Esophagus mucosa (tissue), 1 donor: ENCODE data around the gene PSMD1. TPM values are rescaled to one million over a fixed set of nuclear protein-coding genes. Genes with fewer than 3 reads are reported as not detected.
"Not testable (repeated sequence)": the region's sequence is repeated elsewhere in the genome, so short reads cannot be mapped to it uniquely, and the experiment has no call there.

Source experiments
- ATAC-seq: fragments of 200-7000 bp; cut with Tn5 transposase; one replicate; pipeline ENCODE4 v1.9.1; 2020
- total RNA-seq: library from RNA; stranded (reverse); gene quantifications from one replicate; pipeline ENCODE4 v1.2.4, GENCODE V29; 2023
- donor health status: DM: yes; HTN: yes; CAD: no.

PSMD1 gene
- 84.0 TPM for total RNA-seq

DNA sequence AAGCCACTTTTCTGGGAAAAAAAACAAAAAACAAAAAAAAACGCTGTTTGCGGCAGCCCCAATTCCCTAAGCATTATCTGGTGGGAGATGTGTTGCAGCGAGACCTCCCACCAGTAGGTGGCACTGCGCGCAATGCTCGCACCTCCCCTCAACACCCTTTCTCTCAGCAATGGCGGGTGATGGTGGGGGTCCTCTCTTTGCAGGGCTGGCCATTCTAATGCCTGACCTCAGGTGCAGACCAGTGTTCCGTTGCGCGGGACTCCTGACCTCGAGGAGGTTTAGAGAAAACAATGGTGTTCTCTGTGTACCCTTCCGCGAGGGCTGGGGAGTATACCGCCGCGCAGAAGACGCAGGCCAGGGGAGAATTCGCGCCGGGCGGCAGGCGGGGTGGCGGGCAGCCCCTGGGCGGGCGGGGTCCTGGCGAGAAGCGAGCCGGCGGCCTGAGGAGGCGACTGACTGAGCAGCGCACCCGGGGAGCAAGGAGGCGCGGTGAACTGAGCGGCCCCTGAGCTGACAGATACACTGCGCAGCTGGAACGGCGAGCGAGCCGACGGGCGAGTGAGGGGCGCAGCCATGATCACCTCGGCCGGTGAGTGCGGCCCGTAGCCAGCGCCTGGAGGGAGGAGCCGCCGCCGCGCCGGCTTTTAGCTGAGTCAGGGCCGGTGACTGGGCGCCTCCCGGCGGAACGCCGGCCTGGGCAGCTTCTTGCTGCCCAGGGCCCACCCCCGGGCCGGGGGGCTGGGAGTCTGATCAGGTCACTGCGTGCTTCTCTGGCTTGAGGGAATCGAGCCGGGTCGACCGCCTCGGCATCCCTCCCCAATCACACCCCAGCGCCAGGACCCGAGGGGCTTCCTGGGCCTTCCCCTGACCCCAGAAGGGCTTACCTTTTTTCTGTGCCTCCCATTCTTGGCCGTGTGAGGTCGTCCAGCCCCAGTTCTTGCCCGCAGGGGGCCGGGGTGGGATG is at the start of gene PSMD1:
TSS of gene PSMD1 (plus strand) at position 415 of the 964 bp plus-strand sequence. CDS start at position 574, 159 bp downstream.
- peak; percentile 94 for ATAC-seq

DNA sequence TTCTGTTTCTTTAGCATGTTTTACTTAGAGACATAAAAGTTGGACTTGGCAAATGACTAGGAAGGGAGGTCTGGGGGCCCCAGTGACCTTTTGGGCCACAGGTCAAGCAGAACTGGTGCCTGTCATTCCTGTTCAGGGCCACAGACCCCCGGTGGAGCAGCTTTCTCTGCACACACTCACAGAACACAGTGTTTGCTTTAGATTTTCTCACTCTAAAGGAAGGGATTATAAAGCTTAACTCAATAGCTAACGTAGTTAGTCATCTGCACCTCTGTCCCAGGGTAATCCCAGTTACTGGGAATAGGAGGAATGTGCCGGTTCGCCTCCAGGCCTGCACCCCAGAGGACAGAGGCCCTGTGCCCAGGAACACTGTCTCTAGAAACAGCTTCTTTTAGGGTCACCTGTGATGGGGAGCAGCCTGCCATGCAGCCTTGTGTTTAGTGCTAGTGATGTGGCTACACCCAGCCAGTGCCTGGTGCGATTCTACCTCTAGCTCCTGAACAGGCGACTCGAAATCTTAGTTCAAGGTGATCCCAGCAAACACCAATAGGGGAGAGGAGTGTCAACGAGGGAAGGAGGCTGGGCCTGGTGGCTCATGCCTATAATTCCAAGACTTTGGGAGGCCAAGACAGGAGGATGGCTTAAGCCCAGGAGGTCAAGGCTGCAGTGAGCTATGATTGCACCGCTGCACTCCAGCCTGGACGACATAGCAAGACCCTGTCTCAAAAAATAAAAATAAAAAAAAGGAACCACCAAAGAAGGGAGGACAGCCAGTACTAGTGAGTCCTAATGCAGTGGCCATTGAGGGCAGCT is 49.2 kb upstream of the PSMD1 start:
- ATAC-seq, result peak; percentile 88

DNA sequence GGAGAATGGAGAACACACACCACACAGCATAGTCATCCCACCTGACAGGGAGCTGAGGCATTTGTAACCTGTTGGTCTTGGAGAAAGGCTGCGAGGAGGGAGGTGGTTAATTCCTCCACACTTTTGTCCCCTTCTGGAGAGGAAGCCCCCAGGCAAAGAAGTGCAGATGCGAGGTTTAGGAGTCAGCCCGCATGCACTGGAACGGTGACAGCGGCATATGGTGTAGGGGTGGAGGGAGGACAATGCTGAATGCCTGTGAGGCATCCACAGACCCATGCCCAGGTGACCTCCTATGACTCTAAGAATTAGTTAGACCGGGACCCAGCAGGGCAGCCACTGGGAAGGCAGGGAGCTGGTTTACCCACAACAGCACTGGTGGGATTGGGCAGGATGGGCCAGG is 48.5 kb upstream of the PSMD1 start:
- no peak for ATAC-seq

DNA sequence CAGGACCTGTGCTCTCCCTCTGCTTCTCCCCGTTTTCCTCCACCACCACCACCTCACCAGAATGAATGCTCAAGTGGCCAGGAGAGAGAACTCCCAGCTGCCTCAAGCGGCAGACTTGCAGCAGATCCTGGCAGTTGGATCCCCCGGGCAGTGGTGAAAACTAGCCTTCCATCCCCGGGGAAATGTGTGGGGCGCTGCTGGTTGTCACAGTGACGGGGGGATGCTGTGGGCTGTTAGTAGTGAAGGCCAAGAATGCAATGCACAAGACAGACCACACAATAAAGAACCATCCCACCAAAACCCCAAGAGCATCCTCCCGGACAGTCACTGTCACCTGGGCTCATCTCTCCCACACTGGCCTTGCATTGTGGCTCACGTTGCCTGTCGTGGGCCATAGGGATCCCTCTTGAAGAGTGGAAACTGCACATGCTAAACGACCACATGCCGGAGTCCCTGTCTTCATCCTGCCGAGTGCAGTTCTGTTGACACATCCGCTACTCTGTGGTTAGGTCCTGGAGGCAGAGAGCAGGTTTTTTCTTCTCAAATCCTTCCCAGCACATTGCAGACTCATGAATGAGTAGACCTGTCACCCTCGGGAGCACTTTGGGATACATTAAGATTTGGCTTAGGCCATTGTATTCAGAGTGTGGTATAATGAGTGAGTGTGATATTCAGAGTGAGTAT is 47.3 kb upstream of the PSMD1 start:
- no peak for ATAC-seq

DNA sequence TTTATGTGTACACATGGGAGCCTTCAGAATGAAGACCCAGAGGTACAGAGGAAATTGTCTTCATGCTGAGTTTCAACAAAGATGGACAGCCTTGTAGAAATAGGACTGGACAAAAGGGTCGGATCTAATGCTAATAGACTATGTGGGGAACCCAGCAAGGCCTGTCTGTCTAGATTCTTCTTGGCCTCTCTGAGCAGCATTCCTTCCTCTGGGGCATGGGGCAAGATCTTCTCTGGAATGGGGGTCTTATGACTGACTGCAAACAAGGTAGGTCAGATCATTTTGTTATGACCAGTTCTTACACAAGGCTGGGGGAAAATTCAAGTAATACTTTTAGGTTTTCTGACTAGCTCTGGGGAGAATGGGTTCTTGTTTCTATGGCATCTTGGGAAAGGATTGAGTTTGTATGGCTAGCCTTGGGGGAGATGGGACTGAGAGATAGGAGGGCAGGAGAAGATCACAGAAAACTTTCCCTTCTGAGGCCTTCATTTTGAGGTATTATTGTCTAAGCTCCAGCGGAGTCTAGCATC is 46.4 kb upstream of the PSMD1 start:
- ATAC-seq, result no peak

DNA sequence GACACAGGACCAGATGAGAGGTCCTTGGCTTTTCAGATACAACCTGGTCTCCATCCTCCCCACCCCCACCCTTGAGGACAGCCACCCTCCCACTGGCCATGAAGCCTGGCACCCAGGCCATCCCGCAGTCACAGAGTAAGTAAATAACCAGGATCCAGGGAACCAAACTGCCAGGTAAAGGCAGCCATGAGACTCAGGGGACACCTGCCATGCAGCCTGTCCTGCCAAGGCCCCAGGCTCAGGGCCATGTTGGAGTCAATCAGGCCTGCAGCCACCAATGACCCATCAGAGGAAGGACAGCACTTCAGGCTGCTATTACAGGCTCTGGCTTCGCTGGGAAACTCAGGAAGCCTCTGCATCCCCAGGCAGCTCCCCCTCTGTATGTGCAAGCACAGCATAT is 45.1 kb upstream of the PSMD1 start:
- ATAC-seq, result no peak

DNA sequence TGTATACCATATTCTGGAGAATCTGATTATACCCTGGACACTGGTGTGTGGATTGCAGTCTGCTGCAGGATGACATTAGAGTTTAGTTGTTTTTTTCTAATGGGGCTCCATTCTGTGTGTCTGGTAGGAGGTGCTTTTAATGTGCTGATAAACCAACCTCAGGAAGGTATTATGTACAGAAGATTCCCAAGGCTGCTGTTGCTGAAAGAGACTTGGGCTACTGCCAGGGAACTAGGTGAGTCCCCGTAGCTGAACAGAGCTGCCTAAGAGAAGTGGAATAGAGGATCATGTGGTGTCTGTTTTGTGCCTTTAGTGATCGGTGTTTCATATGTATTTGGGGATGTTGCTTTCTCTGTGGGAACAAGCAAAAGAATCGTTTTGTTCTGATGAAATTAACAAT is 44.2 kb upstream of the PSMD1 start:
- ATAC-seq, result no peak

DNA sequence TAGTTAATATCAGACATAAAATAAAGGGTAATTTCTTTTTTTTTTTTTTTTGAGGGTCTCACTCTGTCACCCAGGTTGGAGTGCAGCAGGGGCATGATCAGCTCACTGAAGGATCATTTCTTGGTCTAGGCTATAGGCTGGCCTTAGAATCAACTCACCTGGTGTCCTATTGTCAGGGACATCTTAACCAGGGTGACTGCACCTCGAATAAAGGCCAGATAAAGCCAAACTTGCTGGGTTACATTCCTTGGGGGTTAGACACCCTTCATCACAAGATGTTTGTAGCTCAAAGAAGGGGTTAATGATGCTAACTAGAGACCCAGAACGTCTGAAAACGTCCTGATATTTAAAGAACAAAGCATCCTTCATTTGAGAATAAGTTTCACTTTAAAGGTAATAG is 42.8 kb upstream of the PSMD1 start:
- ATAC-seq, result no peak

DNA sequence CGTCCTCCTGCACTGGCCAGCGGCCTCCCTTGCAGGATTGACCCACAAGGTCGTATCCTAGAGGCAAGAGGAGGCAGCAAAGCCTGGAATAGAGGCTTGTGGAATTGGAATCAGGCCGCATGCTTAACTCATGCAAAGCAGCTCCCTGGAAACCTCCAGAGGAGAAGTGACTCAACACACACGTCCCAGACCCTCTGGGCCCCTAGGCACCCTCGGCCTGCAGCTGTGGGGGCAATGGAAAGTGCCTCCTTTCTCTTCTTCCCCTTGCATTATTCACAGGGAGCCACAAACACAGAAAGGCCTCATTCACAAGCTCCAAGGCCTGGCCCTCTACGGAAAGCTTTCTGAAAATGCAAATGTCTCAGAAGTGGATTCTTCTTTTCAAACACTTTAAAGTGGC is 41.2 kb upstream of the PSMD1 start:
- no peak for ATAC-seq

DNA sequence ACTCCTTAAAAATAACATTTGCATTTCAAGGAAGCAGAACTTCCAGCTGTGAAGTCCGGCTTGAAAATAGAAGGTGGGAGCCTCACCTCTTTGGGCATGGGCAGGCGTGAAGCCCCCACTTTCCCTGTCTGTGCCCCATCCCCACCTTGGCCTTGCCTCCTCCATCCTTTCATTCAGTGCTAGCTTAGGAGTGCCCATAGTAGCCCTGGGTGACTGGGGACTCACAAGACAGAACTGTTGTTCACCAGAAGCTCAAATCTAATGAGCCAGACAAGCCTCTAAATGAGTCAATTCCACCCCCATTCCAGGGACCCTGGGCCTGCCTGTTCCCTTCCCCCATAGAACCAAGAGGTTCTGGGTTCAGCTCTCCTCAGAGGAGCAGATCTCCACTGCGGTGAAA is 40.7 kb upstream of the PSMD1 start:
- ATAC-seq, result no peak

DNA sequence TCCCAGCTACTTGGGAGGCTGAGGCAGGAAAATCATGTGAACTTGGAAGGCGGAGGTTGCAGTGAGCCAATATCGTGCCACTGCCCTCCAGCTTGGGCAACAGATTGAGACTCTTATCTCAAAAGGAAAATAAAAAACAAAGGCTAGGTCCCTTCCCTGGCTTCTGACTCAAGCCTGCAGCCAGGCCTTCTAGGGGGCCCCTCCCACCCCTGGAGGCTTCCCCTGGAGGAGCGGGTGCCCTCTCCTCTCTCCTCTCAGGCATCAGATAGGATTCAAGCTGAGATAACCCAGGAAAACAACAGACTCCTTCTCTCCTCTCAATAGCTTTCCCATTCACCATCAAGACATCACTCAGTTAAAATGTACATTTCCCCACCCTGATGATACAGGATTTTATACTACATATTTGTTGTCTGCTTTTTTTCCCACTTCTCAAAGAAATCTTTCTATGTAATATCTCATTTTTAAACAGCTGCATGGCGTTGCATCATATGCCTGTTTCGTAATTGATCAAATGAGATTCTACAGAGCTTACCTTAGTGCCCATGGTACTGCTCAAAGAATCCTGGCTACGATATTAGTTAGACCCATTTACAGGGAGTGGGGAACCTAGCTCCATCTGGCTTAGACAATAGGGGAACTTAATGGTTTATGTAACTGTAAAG is 40.0 kb upstream of the PSMD1 start:
- no peak for ATAC-seq

DNA sequence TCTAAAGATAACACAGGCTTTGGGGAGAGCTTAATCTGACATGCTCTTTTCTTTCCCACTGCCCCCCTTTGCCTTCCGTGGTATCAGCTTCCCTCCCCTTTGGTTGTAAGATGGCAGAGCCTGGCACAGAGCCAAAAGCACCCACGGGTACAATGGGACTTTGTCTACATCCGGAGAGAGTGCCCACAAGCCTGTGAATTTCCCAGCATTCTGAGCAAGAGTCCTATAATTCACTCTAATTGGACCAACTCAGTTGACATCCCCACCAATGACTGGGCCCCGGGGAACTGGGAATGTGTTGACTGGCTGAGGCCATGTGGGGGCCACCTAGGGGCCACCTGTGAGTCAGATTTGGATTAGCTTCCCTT is 39.5 kb upstream of the PSMD1 start:
- ATAC-seq, result no peak

DNA sequence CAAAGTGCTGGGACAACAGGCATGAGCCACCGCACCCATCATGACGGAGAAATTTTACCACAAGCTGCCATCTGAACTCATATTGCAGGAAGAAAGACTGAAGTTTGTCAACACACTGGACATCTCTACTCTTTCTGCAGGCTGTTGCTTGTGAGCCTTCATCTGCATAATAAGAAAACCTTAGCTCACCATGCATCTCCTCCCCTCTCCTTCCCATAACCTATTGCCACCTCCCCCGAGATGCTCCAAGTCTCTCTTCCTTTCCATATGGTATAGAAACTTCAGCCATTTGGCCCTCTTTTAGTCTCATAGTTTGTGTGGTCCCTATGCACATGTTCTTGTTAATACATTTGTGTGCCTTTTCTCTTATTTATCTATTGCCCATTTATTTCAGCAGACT is 38.5 kb upstream of the PSMD1 start:
- ATAC-seq, result no peak

DNA sequence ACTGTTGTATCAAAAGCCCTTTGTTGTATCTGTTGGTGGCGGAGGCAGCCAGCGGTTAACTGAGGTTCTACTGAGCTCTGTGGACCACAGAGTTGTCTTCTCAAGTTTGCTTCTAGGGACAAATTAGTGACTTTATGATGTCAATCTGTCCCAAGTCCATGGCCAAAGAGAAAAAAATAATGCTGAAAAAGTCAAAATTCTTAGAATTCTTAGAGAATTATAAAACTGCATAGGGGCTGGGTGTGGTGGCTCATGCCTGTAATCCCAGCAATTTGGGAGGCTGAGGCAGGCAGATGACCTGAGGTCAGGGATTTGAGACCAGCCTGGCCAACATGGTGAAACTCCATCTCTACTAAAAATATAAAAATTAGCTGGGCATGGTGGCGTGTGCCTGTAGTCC is 31.6 kb upstream of the PSMD1 start:
- ATAC-seq, result not testable (repeated sequence)

DNA sequence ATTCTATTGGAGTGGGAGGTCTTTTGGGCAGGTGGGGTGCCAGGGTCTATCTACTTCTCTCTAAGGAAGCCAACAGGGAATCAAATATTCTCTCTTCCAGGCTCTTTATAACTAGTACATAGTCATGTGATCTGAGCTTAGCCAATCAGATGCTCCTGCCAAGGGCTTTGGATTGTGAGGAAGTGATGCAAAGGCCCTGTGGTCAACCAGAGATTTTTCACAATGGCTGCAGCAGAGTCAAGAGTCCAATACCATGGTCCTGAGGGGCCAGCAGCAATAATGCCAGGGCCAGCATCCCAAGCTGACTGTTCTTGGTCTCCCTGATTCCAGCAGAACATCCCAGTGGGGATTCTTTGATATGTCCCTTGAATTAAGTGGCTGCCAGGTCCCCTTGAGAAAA is 27.8 kb upstream of the PSMD1 start:
- ATAC-seq, result no peak

DNA sequence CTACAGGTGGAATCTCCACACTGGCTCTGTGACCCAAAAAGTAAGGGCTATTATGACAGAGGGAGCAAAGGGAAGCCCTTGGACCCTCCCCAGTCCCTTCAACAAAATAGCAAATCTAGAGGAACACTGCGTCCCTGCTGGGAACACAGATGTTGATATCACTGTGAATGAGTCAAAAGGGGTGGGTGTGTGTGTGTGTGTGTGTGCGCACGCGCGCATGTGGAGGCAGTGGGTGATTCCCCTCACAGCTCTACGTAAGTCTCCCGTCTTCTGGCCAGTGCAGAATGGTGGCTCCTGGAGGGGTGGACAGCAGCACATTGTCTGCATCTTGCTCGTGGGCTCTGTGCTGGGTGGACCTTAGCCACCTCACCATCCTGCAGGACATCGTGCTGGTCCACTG is 27.1 kb upstream of the PSMD1 start:
- ATAC-seq, result no peak

DNA sequence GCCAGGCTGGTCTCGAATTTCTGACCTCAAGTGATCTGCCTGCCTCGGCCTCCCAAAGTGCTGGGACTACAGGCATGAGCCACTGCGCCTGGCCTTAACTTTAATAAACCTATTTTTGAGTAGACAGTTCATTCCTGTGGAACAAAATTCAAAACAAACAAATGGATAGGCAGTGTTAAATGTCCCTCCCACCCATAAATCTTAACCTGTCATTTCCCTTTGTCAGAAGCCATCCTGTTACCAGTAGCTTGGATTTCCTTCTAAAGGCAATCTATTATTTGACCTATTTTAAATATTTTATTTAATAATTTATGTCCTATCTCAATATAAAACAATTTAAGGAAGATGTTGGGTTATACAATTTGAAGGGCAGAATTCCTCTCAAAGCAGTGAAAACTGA is 25.9 kb upstream of the PSMD1 start:
- ATAC-seq, result no peak

DNA sequence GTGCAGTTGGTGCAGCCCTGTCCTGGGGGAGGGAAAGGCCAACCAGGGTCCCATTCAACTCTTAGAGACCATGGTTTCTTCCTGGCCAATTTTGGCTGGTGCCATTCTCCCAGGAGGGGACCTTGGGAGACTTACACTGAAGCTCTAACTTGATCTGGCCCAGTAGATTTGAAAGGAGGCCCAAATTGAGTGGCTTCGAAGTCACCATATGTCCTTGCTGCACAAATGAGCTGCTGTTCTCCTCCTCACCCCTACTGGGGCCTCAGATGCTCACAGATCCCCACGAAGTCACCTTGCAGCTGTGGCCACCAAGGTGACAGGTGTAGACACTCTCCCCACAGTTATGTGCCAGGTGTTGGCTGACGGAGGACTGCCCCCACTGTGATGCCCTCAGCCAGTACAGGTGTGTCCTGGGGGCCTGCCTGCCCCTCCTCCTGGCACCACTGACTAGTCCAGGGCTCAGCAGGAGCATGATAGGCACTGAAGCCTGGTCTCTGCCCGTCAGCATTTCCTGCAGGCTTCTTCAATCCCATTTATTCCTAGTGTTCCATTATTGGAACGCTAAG is 24.0 kb upstream of the PSMD1 start:
- ATAC-seq, result no peak

DNA sequence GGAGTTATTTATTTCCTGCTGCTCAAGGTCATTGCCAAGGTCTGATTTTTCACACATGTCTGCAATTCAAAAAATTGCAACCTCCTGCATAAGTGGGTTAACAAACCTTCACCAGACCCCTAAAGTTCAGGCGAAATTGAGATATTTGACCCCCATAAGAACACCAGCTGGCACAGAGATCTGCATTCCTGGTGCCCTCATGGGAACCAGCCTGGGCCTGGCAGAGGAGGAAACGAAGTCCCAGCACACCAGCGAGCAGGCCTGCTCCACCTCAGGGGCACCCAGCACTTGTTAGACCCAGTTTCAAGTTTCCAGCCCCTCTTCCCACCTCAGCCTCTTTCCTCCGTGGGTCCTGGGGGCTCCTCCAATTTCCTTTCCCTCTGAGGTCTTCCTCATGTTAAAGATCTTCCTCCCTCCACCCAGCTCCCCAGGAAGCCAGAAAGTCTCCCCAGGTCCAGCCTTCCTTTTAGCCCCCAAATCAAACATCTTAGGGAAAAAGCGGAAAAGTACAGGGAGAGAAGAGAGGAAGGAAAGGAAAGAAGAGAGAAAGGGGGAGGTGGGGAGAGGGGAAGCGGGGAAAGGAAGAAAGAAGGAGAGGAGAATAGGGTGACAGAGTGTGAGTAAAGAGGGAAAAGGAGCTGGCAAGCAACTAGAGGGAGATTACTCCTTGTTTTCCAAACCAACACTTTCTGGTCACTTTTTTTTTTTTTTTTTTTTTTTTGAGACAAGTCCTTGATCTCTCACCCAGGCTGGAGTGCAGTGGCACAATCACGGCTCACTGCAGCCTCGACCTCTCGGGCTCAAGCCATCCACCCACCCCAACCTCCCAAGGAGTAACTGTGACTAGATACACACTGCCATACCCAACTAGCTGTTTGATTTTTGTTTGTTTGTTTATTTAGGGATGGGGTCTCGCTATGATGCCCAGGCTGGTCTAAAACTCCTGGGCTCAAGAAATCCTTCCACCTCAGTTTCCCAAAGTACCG is 23.2 kb upstream of the PSMD1 start:
- no peak for ATAC-seq

DNA sequence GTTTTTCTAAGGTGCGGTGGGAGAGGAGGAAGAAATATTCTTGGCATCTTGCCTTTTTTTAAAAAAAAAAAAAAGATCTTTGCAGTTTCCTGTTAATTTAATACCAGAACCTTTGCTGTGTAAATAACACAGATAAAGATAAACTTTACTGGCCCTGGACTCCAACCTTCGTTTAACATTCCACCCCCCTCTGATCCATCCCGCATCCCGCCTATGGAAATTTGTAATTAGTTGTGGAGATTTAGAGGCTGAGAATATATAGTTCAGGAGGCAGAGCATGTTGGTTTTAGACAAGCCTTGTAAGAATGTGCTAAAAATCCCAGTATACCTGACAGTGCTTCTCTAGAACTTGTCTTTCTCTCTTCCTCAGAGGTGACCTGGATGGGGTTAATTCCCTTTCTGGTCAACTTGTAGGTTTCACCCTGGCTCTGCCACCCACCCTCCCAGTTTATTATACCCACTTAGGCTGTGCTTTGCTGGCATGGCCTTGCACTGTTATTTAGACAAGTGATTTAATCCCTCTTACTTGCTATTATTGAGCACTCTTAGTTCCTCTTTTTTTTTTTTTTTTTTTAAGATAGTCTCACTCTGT is 22.3 kb upstream of the PSMD1 start:
- no peak for ATAC-seq
